HL-60 (cell line): ENCODE results near the gene SNRNP48.

Source experiments
- DNase-seq, 2 experiments: peaks; one replicate each; pipeline ENCODE4 v3.0.0-alpha.2; 2010 to 2020; ENCODE audit warnings: low read depth in 1 of 2, low spot score in 1 of 2
- H3K27ac ChIP-seq: fragments of 250-450 bp; sonication (Bioruptor Pico); replicated peaks from 2 replicates; pipeline ENCODE4 v1.5.1; 2020; ENCODE audit warnings: mild to moderate bottlenecking, moderate library complexity
- H3K27me3 ChIP-seq: fragments of 250-450 bp; sonication (Bioruptor Pico); 2 replicates; pipeline ENCODE4 v1.5.1; 2021; ENCODE audit warnings: mild to moderate bottlenecking, moderate library complexity; ENCODE audit not compliant: insufficient read depth, poor library complexity, severe bottlenecking
- H3K4me3 ChIP-seq: replicated peaks from 2 replicates; pipeline ENCODE4 v1.5.1; 2011; ENCODE audit warnings: mild to moderate bottlenecking, control low read depth, low read length; ENCODE audit not compliant: insufficient read depth
- GABPA ChIP-seq: IDR thresholded peaks from 2 replicates; pipeline ENCODE4 v1.6.1; 2012; ENCODE audit warnings: low read depth
- POLR2AphosphoS5 ChIP-seq: IDR thresholded peaks from 2 replicates; pipeline ENCODE4 v1.6.1; 2012; ENCODE audit warnings: low read depth
- SPI1 ChIP-seq: IDR thresholded peaks from 2 replicates; pipeline ENCODE4 v1.6.1; 2012; ENCODE audit warnings: low read depth, mild to moderate bottlenecking, borderline replicate concordance
- TF ChIP-seq, protein P1 (sequence below): IDR thresholded peaks from 2 replicates; pipeline ENCODE4 v1.6.1; 2012; ENCODE audit warnings: low read depth; ENCODE audit not compliant: insufficient replicate concordance
- TF ChIP-seq, protein P2 (sequence below): IDR thresholded peaks from one replicate; pipeline ENCODE4 v1.5.1; 2011; ENCODE audit warnings: low read length, control low read depth, inconsistent platforms; ENCODE audit not compliant: insufficient read depth

Gene SNRNP48

DNA sequence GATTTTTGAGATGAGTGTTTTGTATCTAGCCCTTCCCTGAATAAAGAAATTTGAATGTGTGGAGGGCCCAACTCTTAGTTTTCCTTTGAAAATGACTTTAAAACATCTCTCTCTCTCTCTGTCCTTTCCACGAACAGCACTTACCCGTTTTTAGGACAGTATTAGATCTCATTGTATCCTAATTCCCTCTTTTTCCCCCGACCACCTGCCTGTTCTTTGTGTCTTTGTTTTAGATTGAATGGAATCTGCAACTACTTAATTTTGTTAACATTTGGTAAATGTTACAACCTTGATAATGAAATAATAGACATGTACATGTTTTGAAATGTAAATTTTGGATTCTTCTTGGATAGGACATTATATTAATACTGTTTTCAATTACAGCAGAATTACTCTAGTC, 45.4 kb upstream of the SNRNP48 start:
- Histone ChIP-seq H3K27me3 (peaks cover 39% of the 10 kb centered on the region), H3K27ac (no peak overlapping the region), H3K4me3 (no peak overlapping the region)
- no peak for DNase-seq
- TF ChIP-seq, protein P1, sequence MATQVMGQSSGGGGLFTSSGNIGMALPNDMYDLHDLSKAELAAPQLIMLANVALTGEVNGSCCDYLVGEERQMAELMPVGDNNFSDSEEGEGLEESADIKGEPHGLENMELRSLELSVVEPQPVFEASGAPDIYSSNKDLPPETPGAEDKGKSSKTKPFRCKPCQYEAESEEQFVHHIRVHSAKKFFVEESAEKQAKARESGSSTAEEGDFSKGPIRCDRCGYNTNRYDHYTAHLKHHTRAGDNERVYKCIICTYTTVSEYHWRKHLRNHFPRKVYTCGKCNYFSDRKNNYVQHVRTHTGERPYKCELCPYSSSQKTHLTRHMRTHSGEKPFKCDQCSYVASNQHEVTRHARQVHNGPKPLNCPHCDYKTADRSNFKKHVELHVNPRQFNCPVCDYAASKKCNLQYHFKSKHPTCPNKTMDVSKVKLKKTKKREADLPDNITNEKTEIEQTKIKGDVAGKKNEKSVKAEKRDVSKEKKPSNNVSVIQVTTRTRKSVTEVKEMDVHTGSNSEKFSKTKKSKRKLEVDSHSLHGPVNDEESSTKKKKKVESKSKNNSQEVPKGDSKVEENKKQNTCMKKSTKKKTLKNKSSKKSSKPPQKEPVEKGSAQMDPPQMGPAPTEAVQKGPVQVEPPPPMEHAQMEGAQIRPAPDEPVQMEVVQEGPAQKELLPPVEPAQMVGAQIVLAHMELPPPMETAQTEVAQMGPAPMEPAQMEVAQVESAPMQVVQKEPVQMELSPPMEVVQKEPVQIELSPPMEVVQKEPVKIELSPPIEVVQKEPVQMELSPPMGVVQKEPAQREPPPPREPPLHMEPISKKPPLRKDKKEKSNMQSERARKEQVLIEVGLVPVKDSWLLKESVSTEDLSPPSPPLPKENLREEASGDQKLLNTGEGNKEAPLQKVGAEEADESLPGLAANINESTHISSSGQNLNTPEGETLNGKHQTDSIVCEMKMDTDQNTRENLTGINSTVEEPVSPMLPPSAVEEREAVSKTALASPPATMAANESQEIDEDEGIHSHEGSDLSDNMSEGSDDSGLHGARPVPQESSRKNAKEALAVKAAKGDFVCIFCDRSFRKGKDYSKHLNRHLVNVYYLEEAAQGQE, result no peak
- no peak for TF ChIP-seq GABPA
- TF ChIP-seq POLR2AphosphoS5, result no peak
- no peak for TF ChIP-seq SPI1
- TF ChIP-seq, protein P2, sequence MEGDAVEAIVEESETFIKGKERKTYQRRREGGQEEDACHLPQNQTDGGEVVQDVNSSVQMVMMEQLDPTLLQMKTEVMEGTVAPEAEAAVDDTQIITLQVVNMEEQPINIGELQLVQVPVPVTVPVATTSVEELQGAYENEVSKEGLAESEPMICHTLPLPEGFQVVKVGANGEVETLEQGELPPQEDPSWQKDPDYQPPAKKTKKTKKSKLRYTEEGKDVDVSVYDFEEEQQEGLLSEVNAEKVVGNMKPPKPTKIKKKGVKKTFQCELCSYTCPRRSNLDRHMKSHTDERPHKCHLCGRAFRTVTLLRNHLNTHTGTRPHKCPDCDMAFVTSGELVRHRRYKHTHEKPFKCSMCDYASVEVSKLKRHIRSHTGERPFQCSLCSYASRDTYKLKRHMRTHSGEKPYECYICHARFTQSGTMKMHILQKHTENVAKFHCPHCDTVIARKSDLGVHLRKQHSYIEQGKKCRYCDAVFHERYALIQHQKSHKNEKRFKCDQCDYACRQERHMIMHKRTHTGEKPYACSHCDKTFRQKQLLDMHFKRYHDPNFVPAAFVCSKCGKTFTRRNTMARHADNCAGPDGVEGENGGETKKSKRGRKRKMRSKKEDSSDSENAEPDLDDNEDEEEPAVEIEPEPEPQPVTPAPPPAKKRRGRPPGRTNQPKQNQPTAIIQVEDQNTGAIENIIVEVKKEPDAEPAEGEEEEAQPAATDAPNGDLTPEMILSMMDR, result no peak

DNA sequence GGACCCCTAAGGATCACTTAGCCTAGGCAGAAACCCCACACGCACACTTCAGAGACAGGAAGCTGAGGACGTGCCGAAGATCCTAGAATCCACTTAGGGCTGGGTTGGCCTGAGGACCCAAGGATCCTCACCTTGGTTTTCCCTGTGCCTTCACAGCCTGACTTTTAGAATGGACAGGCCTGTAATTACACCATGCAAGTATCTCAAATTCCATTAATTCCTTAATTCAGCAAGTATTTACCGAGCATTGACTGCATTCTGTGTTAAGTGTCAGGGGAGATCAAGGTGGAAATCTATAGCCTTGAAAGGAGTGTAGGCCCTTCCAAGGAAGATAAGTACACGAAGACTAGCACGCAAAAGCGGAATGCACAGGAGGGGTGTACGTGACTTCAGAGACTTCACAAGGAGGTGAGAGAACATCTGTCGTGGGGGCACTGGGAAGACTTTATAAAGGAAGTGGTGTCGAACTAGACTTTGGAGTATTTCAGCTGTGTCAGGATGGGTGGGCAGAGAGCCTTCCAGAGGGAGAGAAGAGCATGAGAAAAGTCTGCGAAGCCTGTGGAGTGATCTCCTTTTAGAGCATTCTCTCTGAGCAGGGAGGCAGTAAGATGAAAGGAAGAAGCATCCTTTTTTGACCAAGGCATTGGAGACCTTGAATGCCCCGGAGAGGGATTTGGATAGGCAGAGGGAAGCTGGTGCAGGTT, 44.5 kb upstream of the SNRNP48 start:
- TF ChIP-seq POLR2AphosphoS5, result no peak
- TF ChIP-seq, protein P2, result no peak
- no peak for TF ChIP-seq GABPA
- no peak for TF ChIP-seq SPI1
- TF ChIP-seq, protein P1, result no peak
- DNase-seq, result no peak
- Histone ChIP-seq H3K27ac (no peak overlapping the region), H3K27me3 (peaks cover 31% of the 10 kb centered on the region), H3K4me3 (no peak overlapping the region)

DNA sequence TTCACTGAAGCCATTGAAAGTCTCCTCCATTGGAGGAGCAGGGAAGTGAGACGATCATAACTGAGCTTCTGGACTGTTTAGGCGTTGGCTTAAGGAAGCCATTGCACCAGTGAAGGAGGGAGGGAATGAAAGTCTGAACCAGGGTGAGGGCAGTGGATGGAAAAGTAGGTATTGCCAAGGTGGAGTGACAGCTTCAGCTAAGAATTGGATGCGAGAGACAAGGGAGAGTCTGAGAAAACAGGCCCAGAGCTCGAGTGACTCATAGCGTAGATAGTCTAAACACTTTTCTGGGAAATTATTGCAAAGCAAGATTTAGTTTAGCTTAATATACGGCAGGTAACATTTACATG, 44.0 kb upstream of the SNRNP48 start:
- Histone ChIP-seq H3K27me3 (peaks cover 25% of the 10 kb centered on the region), H3K4me3 (no peak overlapping the region), H3K27ac (no peak overlapping the region)
- TF ChIP-seq, protein P1, result no peak
- TF ChIP-seq SPI1 (no peak), POLR2AphosphoS5 (no peak), GABPA (no peak)
- TF ChIP-seq, protein P2, result no peak
- no peak for DNase-seq
